ENCODE measurements around the gene TMEM247. TPM values are rescaled to one million over a fixed set of nuclear protein-coding genes. Genes with fewer than 3 reads are reported as not detected.

Gene TMEM247
- total RNA-seq, 1 donor, result not detected

DNA sequence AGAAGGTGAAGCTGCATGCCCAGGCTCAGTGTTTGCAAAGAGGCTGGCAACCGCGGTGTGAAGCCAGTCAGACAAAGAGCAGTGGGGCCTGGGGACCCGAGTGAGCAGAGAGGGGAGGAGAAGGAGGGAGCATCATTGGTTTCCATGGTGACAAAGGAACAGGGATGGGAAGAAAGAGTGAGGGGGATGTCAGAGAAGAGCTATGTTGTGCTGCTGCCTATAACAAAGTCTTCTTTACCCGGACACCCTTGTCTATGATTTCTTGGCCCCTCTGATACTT is 14.5 kb downstream of the TMEM247 start:
- no peak for DNase-seq (ENCODE audit: low read depth)
- H3K4me3 ChIP-seq (ENCODE audit: low read depth, low read length), result no peak overlapping the region
- TF ChIP-seq, protein P1, sequence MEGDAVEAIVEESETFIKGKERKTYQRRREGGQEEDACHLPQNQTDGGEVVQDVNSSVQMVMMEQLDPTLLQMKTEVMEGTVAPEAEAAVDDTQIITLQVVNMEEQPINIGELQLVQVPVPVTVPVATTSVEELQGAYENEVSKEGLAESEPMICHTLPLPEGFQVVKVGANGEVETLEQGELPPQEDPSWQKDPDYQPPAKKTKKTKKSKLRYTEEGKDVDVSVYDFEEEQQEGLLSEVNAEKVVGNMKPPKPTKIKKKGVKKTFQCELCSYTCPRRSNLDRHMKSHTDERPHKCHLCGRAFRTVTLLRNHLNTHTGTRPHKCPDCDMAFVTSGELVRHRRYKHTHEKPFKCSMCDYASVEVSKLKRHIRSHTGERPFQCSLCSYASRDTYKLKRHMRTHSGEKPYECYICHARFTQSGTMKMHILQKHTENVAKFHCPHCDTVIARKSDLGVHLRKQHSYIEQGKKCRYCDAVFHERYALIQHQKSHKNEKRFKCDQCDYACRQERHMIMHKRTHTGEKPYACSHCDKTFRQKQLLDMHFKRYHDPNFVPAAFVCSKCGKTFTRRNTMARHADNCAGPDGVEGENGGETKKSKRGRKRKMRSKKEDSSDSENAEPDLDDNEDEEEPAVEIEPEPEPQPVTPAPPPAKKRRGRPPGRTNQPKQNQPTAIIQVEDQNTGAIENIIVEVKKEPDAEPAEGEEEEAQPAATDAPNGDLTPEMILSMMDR (IDR thresholded peaks at IDR 0.05; ENCODE audit: insufficient read depth, low read depth, low read length), result no peak

DNA sequence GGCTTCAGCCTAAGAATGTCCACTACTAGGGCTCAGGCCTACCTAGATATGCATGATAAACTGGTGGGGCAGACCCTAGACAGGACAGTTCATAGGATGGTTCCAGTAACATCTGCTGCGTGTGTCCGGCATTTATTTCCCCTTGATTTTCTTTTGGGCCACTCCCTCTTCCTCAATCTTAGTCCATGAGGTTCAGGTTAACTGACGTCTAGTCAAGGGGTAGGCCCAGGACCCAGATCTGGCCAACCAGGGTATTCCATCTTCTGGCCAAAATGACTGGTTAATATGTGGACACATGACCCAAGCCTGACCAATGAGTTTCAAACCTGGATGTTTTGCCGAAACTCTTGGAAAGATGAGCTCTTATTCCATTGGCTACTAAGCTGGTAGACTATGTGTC is 15.2 kb downstream of the TMEM247 start:
- DNase-seq (ENCODE audit: low read depth), result no peak
- no peak overlapping the region for H3K4me3 ChIP-seq (ENCODE audit: low read depth, low read length)
- TF ChIP-seq, protein P1 (IDR thresholded peaks at IDR 0.05; ENCODE audit: insufficient read depth, low read depth, low read length), result no peak

DNA sequence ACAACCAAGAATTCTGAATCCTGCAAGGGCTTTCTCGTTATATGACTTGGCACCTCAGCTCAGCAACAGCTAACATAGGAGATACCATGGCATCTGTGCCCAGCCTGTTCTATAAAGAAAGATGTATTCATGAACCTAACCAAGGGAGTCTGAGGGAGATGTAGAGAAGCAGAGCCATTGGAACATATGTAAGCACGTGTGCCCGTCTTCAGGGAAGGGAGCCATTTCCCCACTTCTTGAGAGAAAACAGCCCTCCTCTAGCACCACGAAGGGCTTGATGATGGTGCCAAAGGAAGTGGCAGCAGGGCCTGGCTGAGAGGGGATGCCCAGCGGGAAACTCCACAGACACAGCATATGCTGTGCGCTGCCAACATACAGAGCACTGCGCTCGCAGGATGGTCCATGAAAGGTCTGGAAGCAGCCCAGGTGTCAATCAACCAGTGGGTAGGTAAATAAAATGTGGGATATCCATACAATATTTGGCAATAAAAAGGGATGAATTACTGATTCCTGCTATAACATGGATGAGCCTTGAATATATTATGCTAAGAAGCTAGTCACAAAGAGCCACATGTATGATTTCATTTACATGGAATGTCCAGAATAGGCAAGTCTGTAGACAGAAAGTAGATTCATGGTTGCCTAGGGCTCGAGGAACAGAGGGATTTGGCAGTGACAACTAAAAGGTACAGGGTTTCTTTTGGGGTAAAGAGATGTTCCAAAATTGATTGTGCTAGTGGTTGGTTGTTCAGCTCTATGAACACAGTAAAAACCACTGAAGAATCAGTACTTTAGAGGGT is 16.1 kb downstream of the TMEM247 start:
- TF ChIP-seq, protein P1 (IDR thresholded peaks at IDR 0.05; ENCODE audit: insufficient read depth, low read depth, low read length), result no peak
- H3K4me3 ChIP-seq (ENCODE audit: low read depth, low read length), result no peak overlapping the region
- DNase-seq (ENCODE audit: low read depth), result no peak

DNA sequence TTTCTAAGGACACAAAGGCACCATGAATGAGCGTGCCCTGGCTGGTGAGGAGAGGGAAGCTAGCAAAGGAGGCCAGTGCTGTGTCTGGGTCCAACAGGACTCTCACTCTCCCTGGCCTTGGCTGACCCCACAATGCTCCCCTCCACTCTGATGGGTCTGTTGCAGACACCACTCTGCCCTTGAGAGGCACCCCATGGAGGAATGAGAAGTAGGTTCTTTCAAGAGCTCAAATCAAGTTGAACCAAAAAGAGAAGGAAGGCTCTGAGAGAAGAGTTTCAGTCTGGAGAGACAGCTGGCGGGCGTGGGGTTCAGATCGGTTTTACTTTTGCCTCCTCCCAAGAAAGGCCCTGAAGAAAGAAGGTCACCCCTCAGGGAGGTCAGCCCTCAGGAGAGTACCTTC is 18.4 kb downstream of the TMEM247 start:
- TF ChIP-seq, protein P1 (IDR thresholded peaks at IDR 0.05; ENCODE audit: insufficient read depth, low read depth, low read length), result no peak
- H3K4me3 ChIP-seq (ENCODE audit: low read depth, low read length), result no peak overlapping the region
- no peak for DNase-seq (ENCODE audit: low read depth)

DNA sequence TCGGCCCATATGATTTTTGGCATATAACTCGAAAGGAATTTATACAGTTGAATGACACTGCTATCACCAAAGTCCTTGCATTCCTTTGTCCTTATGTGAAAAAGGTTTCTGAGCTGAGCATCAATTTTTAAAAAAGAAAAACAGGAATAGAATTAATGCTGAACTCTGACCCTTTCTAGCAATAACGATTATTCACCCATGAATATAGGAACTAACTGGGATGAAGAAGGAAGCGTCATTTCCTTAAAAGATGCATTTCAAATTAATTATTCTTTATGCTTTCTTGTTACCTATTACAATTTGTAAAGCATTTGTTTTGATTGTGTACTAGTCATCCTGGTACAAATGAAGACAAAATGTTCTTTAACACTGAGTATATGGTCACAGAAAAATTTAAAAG is 19.3 kb downstream of the TMEM247 start:
- no peak for DNase-seq (ENCODE audit: low read depth)
- no peak overlapping the region for H3K4me3 ChIP-seq (ENCODE audit: low read depth, low read length)
- TF ChIP-seq, protein P1 (IDR thresholded peaks at IDR 0.05; ENCODE audit: insufficient read depth, low read depth, low read length), result no peak

DNA sequence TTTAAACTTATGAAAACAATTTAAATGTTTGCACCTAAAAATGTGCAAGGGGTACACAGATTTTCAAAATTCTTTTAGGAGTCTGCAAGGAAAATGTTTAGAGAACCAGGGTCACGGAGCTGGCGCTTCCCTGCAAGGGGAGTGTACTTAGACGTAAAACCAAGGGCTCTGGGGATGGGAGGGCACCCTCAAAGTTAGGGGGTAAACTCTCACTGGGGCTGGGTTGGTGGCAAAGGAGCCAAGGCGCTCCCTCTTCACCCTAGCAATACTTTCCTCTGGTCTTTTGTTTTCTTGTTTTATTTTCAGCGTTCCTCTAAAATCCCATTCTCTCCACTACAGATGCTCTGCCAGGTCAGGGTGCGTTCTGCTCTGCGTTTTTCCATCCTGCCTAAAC is 20.0 kb downstream of the TMEM247 start:
- TF ChIP-seq, protein P1 (IDR thresholded peaks at IDR 0.05; ENCODE audit: insufficient read depth, low read depth, low read length), result no peak
- DNase-seq (ENCODE audit: low read depth), result no peak

DNA sequence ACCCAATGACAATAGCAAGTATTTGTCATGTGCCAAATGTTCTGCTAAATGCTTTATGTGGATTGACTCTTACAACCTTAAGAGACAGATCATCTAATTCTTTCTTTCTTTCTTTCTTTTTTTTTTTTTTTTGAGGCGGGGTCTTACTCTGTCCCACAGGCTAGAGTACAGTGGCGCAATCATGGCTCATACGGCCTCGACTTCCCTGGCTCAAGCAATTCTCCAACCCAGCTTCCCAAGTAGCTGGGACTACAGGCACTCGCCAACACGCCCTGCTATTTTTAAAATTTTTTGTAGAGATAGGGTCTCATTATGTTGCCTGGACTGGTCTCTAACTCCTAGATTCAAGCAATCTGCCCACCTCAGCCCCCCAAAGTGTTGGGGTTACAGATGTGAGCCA is 21.4 kb downstream of the TMEM247 start:
- TF ChIP-seq, protein P1 (IDR thresholded peaks at IDR 0.05; ENCODE audit: insufficient read depth, low read depth, low read length), result no peak
- no peak for DNase-seq (ENCODE audit: low read depth)
- H3K4me3 ChIP-seq (ENCODE audit: low read depth, low read length), result no peak overlapping the region

More for the DNA sequence above, 20.0 kb downstream of the TMEM247 start:
- H3K4me3 ChIP-seq (ENCODE audit: low read depth, low read length), result peak overlapping the region; percentile 74

Measured in fibroblast of villous mesenchyme (primary cell).